HepG2 (cell line): ENCODE data around the gene EXOC7. TPM values are rescaled to one million over a fixed set of nuclear protein-coding genes. Genes with fewer than 3 reads are reported as not detected.

Experiments used
- ARNT2 ChIP-seq: sonication (generic); formaldehyde crosslinking; IDR thresholded peaks from 2 replicates; pipeline ENCODE4 v1.8.0; 2022; ENCODE audit warnings: mild to moderate bottlenecking, low read depth, missing genetic modification reagents, moderate library complexity
- ATF6 ChIP-seq: sonication (generic); formaldehyde crosslinking; conservative IDR thresholded peaks from 2 replicates; pipeline ENCODE4 v1.4.0; 2020; ENCODE audit warnings: missing genetic modification reagents
- KDM4B ChIP-seq: sonication (generic); formaldehyde crosslinking; IDR thresholded peaks from 2 replicates; pipeline ENCODE4 v1.4.0; 2020; ENCODE audit warnings: missing genetic modification reagents
- KMT2A ChIP-seq: sonication (generic); formaldehyde crosslinking; IDR thresholded peaks from 2 replicates; pipeline ENCODE4 v1.4.0; 2020; ENCODE audit warnings: missing genetic modification reagents
- LCORL ChIP-seq, 2 experiments: fragments of 450-650 bp in 1 of 2; sonication (generic) in 1 of 2; formaldehyde crosslinking in 1 of 2; IDR thresholded peaks; 2 replicates each; pipeline versions ENCODE4 v1.5.0 to v1.6.1; 2017 to 2020; ENCODE audit warnings: antibody characterized with exemption in 1 of 2, missing genetic modification reagents in 1 of 2
- NFIC ChIP-seq: IDR thresholded peaks from 2 replicates; pipeline ENCODE4 v1.6.1; 2012; ENCODE audit warnings: mild to moderate bottlenecking, low read length, inconsistent platforms
- SYNCRIP ChIP-seq: fragments of 200-400 bp; formaldehyde crosslinking; IDR thresholded peaks from 2 replicates; pipeline ENCODE4 v1.6.1; 2018; ENCODE audit warnings: mild to moderate bottlenecking, low read depth, low read length; ENCODE audit not compliant: insufficient read depth
- TARDBP ChIP-seq: sonication (generic); formaldehyde crosslinking; IDR thresholded peaks from 2 replicates; pipeline ENCODE4 v1.8.0; 2022; ENCODE audit warnings: mild to moderate bottlenecking, missing genetic modification reagents
- WIZ ChIP-seq: sonication (generic); formaldehyde crosslinking; IDR thresholded peaks from 2 replicates; pipeline ENCODE4 v1.5.1; 2020; ENCODE audit warnings: mild to moderate bottlenecking, missing genetic modification reagents
- YEATS2 ChIP-seq: sonication (generic); formaldehyde crosslinking; IDR thresholded peaks from 2 replicates; pipeline ENCODE4 v1.4.0; 2020; ENCODE audit warnings: missing genetic modification reagents, borderline replicate concordance
- ZNF275 ChIP-seq: sonication (generic); formaldehyde crosslinking; IDR thresholded peaks from 2 replicates; pipeline ENCODE4 v1.8.0; 2022; ENCODE audit warnings: missing genetic modification reagents, mild to moderate bottlenecking, inconsistent platforms, borderline replicate concordance
- ZNF280D ChIP-seq: sonication (generic); formaldehyde crosslinking; IDR thresholded peaks from 2 replicates; pipeline ENCODE4 v1.5.1; 2020; ENCODE audit warnings: mild to moderate bottlenecking, missing genetic modification reagents
- ZNF547 ChIP-seq: sonication (generic); formaldehyde crosslinking; IDR thresholded peaks from 2 replicates; pipeline ENCODE4 v1.5.1; 2020; ENCODE audit warnings: mild to moderate bottlenecking, missing genetic modification reagents
- ZNF670 ChIP-seq: sonication (generic); formaldehyde crosslinking; IDR thresholded peaks from 2 replicates; pipeline ENCODE4 v1.8.0; 2022; ENCODE audit warnings: mild to moderate bottlenecking, missing genetic modification reagents, borderline replicate concordance
- ZNF773 ChIP-seq: sonication (generic); formaldehyde crosslinking; IDR thresholded peaks from 2 replicates; pipeline ENCODE4 v1.4.0; 2020; ENCODE audit warnings: missing genetic modification reagents, borderline replicate concordance
- ZNF883 ChIP-seq: sonication (generic); formaldehyde crosslinking; IDR thresholded peaks from 2 replicates; pipeline ENCODE4 v1.5.1; 2020; ENCODE audit warnings: mild to moderate bottlenecking, missing genetic modification reagents; ENCODE audit errors: not compliant biosample characterization
- polyA plus RNA-seq, 8 experiments: library from polyadenylated mRNA; depleted of rRNA in 3 of 8; stranded (reverse) in 7 of 8; unstranded in 1 of 8; fragments of >200 nt; fragmentation: Illumina TruSeq in 4 of 8; extraction: Trizol in 4 of 8; gene quantifications; 2 replicates each; pipeline versions ENCODE4 v1.2.1 to v1.2.3, GENCODE V29; 2011 to 2016; ENCODE audit warnings: low read depth in 4 of 8, missing spikeins in 1 of 8, mixed read lengths in 1 of 8; ENCODE audit not compliant: insufficient read depth in 1 of 8
- total RNA-seq, 5 experiments: library from RNA; depleted of rRNA; stranded (reverse); fragments of >200 nt; fragmentation: Illumina TruSeq; extraction: Trizol; gene quantifications; 2 replicates each; pipeline ENCODE4 v1.2.3, GENCODE V29; 2016; ENCODE audit warnings: low read depth in 1 of 5
- TF ChIP-seq, protein P1 (sequence below): sonication (generic); formaldehyde crosslinking; IDR thresholded peaks from 2 replicates; pipeline ENCODE4 v1.4.0; 2020; ENCODE audit warnings: missing genetic modification reagents
- TF ChIP-seq, protein P2 (sequence below): fragments of 450-650 bp; IDR thresholded peaks from 2 replicates; pipeline ENCODE4 v1.6.1; 2016
- TF ChIP-seq, protein P3 (sequence below): IDR thresholded peaks from 2 replicates; pipeline ENCODE4 v1.6.1; 2012; ENCODE audit warnings: inconsistent platforms

EXOC7 gene
- total and polyA plus RNA-seq, 2 of the 13 experiments (the other 11 are each of a cell fraction or from before 2014, with no cell fraction given) = 86.9 to 116 TPM

GRCh38 chr17:76138234-76138895 is 34.8 kb upstream of the EXOC7 start (continued):
- TF ChIP-seq ZNF670 (peak; percentile 93), ZNF275 (CRISPR knock-in tag) (peak; percentile 78; the same call in 1 of the 2 replicates), ZNF280D (CRISPR knock-in tag) (peak; percentile 77; the same call in 1 of the 2 replicates), ZNF773 (CRISPR knock-in tag) (0 out of 2 replicates have a peak, but pooled peaks have one; percentile 42), YEATS2 (CRISPR knock-in tag) (peak; percentile 52; the same call in 1 of the 2 replicates), NFIC (no peak), SYNCRIP (no peak), WIZ (CRISPR knock-in tag) (no peak), TARDBP (CRISPR knock-in tag) (peak; percentile 93), KDM4B (no peak), ATF6 (CRISPR knock-in tag) (no peak), KMT2A (CRISPR knock-in tag) (no peak), ARNT2 (CRISPR knock-in tag) (peak; percentile 27; the same call in 1 of the 2 replicates), ZNF883 (CRISPR knock-in tag) (no peak), ZNF547 (CRISPR knock-in tag) (peak; percentile 65; the same call in 1 of the 2 replicates), LCORL (IDR thresholded peaks at IDR 0.05) (no peak), LCORL (CRISPR knock-in tag; IDR thresholded peaks at IDR 0.05) (peak; percentile 97)
- TF ChIP-seq, protein P1, sequence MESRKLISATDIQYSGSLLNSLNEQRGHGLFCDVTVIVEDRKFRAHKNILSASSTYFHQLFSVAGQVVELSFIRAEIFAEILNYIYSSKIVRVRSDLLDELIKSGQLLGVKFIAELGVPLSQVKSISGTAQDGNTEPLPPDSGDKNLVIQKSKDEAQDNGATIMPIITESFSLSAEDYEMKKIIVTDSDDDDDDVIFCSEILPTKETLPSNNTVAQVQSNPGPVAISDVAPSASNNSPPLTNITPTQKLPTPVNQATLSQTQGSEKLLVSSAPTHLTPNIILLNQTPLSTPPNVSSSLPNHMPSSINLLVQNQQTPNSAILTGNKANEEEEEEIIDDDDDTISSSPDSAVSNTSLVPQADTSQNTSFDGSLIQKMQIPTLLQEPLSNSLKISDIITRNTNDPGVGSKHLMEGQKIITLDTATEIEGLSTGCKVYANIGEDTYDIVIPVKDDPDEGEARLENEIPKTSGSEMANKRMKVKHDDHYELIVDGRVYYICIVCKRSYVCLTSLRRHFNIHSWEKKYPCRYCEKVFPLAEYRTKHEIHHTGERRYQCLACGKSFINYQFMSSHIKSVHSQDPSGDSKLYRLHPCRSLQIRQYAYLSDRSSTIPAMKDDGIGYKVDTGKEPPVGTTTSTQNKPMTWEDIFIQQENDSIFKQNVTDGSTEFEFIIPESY (CRISPR knock-in tag) = no peak
- TF ChIP-seq, protein P2, sequence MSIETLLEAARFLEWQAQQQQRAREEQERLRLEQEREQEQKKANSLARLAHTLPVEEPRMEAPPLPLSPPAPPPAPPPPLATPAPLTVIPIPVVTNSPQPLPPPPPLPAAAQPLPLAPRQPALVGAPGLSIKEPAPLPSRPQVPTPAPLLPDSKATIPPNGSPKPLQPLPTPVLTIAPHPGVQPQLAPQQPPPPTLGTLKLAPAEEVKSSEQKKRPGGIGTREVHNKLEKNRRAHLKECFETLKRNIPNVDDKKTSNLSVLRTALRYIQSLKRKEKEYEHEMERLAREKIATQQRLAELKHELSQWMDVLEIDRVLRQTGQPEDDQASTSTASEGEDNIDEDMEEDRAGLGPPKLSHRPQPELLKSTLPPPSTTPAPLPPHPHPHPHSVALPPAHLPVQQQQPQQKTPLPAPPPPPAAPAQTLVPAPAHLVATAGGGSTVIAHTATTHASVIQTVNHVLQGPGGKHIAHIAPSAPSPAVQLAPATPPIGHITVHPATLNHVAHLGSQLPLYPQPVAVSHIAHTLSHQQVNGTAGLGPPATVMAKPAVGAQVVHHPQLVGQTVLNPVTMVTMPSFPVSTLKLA = no peak
- TF ChIP-seq, protein P3, sequence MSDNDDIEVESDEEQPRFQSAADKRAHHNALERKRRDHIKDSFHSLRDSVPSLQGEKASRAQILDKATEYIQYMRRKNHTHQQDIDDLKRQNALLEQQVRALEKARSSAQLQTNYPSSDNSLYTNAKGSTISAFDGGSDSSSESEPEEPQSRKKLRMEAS = peak; percentile 72
